Activated naive CD4-positive, alpha-beta T cell treated with anti-CD3 and anti-CD28 coated beads for 36 hours (primary cell): ENCODE data around the gene FBRSL1. TPM values are rescaled to one million over a fixed set of nuclear protein-coding genes. Genes with fewer than 3 reads are reported as not detected.
"Not testable (repeated sequence)": the region's sequence is repeated elsewhere in the genome, so short reads cannot be mapped to it uniquely, and the experiment has no call there.

Experiments
- CTCF ChIA-PET: fragments of 350-600 bp; sonication (Branson Sonifier 250); formaldehyde crosslinking; loops from one replicate; lab custom pipeline; 2021; ENCODE audit warnings: antibody characterized with exemption; lab: Charles Lee
- DNase-seq: peaks from one replicate; pipeline ENCODE4 v3.0.0-alpha.2; 2020
- H3K27ac Mint-ChIP-seq: one replicate; pipeline ENCODE4 v1.8.0; 2021; ENCODE audit warnings: mild to moderate bottlenecking, mixed read lengths
- H3K27me3 Mint-ChIP-seq: one replicate; pipeline ENCODE4 v1.8.0; 2021; ENCODE audit warnings: low read depth, mixed read lengths
- H3K36me3 Mint-ChIP-seq: one replicate; pipeline ENCODE4 v1.8.0; 2021; ENCODE audit warnings: low read depth, mixed read lengths
- H3K4me1 Mint-ChIP-seq: one replicate; pipeline ENCODE4 v1.8.0; 2021; ENCODE audit warnings: low read depth, mixed read lengths
- H3K4me3 Mint-ChIP-seq: one replicate; pipeline ENCODE4 v1.8.0; 2021; ENCODE audit warnings: mild to moderate bottlenecking, moderate library complexity, mixed read lengths
- H3K9me3 Mint-ChIP-seq: one replicate; pipeline ENCODE4 v1.8.0; 2021; ENCODE audit warnings: mixed read lengths
- intact Hi-C: fragments of 100-400 bp; cut with micrococcal nuclease; formaldehyde crosslinking; loops from one replicate; pipeline ENCODE4 v1.15.1; 2023
- total RNA-seq, 2 experiments: library from RNA; stranded (reverse); gene quantifications; one replicate each; pipeline ENCODE4 v1.2.3, GENCODE V29; 2021

FBRSL1 gene
- total RNA-seq, 2 experiments from 2014 or later, result 35.1 to 36.3 TPM

- H3K4me1 Mint-ChIP-seq, result no peaks in the 10 kb centered on the region
- intact Hi-C loops, result no loop called here
Observed at GRCh38 chr12:132530447-132530846, 40.5 kb downstream of the FBRSL1 start.

DNA sequence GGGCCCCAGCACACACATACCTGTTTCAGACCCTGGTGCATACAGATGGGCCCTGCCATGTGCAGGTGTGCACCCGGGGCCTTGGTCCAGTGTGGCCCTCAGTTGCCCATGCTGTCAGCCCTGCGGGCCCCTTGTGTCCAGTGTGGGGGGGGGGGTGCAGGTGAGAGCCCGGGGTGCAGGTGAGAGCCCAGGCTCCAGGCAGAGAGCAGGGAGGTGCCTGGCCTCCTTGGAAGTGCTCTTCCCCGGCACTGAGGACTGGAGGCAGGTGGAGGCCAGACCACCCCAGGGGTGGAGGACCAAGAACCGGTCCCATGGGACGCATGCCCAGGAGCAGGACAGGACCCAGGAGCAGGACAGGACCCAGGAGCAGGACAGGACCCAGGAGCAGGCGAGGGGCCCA, 40.9 kb downstream of the FBRSL1 start:
- intact Hi-C loops, result no loop called here
- CTCF ChIA-PET, result no interaction called here
- H3K4me1 Mint-ChIP-seq, result no peaks in the 10 kb centered on the region
- no peak overlapping the region for H3K4me3 Mint-ChIP-seq
- peaks cover 1% of the 10 kb centered on the region for H3K9me3 Mint-ChIP-seq
- H3K36me3 Mint-ChIP-seq, result peaks cover 3% of the 10 kb centered on the region
- no peaks in the 10 kb centered on the region for H3K27me3 Mint-ChIP-seq
- H3K27ac Mint-ChIP-seq, result no peak overlapping the region
- no peak for DNase-seq

More at GRCh38 chr12:132530447-132530846, 40.5 kb downstream of the FBRSL1 start:
- no peak overlapping the region for H3K27ac Mint-ChIP-seq
- H3K4me3 Mint-ChIP-seq, result no peak overlapping the region
- CTCF ChIA-PET, result no interaction called here
- no peaks in the 10 kb centered on the region for H3K27me3 Mint-ChIP-seq
- no peaks in the 10 kb centered on the region for H3K9me3 Mint-ChIP-seq
- peaks cover 3% of the 10 kb centered on the region for H3K36me3 Mint-ChIP-seq
- DNase-seq, result no peak

DNA sequence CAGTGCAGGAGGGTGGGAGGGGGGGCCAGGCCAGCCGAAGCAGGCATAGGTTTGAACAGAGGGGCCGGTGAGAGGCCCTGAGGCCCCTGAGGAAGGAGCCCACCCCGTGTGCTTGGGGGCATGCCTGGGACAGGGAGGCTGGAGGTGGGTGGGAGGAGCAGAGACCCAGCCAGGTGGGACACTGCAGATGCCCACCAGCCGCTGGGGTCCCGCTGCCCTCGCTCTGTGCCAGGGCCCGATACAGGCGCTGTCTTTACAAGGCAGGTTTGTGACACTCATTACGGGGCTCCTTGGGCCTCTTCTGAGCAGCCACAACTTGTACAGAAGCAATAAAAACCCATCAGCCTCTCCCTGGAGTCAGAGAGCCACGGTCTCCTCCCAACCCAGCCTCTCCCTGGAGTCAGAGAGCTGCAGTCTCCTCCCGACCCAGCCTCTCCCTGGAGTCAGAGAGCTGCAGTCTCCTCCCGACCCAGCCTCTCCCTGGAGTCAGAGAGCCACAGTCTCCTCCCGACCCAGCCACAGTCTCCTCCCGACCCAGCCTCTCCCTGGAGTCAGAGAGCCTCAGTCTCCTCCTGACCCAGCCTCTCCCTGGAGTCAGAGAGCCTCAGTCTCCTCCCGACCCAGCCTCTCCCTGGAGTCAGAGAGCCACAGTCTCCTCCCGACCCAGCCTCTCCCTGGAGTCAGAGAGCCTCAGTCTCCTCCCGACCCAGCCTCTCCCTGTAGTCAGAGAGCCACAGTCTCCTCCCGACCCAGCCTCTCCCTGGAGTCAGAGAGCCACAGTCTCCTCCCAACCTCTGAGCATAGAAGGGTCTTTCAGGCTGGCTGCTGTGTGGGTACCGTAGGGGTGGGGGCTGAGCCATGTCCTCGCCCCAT, 43.0 kb downstream of the FBRSL1 start:
- CTCF ChIA-PET, result interaction anchor here (0.7 kb wide), 1 partner anchor 14 kb away, joined by 3 read pairs; no protein-coding TSS in a partner anchor
- H3K27ac Mint-ChIP-seq, H3K9me3 Mint-ChIP-seq: not testable (repeated sequence)

DNA sequence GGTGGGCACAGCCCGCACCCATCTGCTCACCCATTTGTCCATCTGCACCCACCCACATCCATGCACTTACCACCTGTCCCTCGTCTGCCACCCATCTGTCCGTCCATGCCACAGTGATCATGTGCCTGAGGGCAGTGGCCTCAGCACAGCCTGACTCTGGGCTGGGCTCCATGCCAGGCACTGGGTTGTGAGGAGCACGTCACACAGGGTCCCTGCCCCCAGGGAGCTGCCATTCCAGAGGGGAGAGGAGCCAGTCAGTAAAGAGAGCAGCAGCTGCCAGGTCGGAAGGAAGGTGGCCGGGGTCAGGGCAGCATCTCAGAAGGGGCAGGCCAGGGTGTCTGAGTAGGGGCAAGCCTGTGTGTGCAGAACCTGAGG, 43.6 kb downstream of the FBRSL1 start:
- intact Hi-C loops, result no loop called here
- Mint-ChIP-seq H3K27ac (no peak overlapping the region), H3K36me3 (peaks cover 3% of the 10 kb centered on the region), H3K9me3 (peaks cover 7% of the 10 kb centered on the region), H3K4me3 (no peak overlapping the region), H3K4me1 (no peaks in the 10 kb centered on the region), H3K27me3 (no peaks in the 10 kb centered on the region)
- CTCF ChIA-PET, result no interaction called here
- no peak for DNase-seq

More for the DNA sequence above, 43.0 kb downstream of the FBRSL1 start:
- H3K36me3 Mint-ChIP-seq, H3K4me3 Mint-ChIP-seq, H3K4me1 Mint-ChIP-seq, intact Hi-C loops, H3K27me3 Mint-ChIP-seq, DNase-seq: not testable (repeated sequence)

DNA sequence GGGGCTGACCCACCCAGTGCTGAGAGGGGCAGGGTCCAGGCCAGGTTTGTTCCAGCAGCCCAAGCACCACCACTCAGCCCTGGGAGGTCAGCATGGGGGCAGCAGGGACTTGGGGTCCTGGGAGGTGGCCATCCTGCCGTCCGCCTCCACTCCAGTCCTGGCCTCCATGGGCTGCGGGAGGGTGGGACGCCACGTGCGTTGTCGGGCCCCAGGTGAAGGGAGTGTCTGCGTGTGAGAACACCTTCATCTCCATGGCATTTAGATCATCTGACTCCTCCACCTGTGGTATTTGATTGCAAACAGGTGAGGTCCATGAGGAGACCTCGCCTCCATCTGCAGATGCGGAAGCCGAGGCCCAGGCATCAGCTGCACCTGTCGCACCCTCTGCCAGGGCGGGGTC, 44.1 kb downstream of the FBRSL1 start:
- H3K36me3 Mint-ChIP-seq, result peaks cover 3% of the 10 kb centered on the region
- CTCF ChIA-PET, result no interaction called here
- no peak overlapping the region for H3K4me3 Mint-ChIP-seq

GRCh38 chr12:132535019-132535418, 45.1 kb downstream of the FBRSL1 start:
- no peak for DNase-seq
- H3K9me3 Mint-ChIP-seq, result peaks cover 7% of the 10 kb centered on the region
- no peak overlapping the region for H3K27ac Mint-ChIP-seq
- H3K4me1 Mint-ChIP-seq, result no peaks in the 10 kb centered on the region
- intact Hi-C loops, result no loop called here
- no peak overlapping the region for H3K4me3 Mint-ChIP-seq
- H3K27me3 Mint-ChIP-seq, result no peaks in the 10 kb centered on the region
- CTCF ChIA-PET, result no interaction called here
- peaks cover 3% of the 10 kb centered on the region for H3K36me3 Mint-ChIP-seq

More for the DNA sequence above, 44.1 kb downstream of the FBRSL1 start:
- Mint-ChIP-seq H3K27ac (no peak overlapping the region), H3K9me3 (peaks cover 7% of the 10 kb centered on the region), H3K27me3 (no peaks in the 10 kb centered on the region), H3K4me1 (no peaks in the 10 kb centered on the region)
- DNase-seq, result no peak
- intact Hi-C loops, result no loop called here

- Mint-ChIP-seq H3K4me3 (no peak overlapping the region), H3K9me3 (peaks cover 7% of the 10 kb centered on the region), H3K4me1 (no peaks in the 10 kb centered on the region), H3K36me3 (peaks cover 3% of the 10 kb centered on the region), H3K27ac (no peak overlapping the region), H3K27me3 (no peaks in the 10 kb centered on the region)
- intact Hi-C loops, result no loop called here
- DNase-seq, result no peak
- CTCF ChIA-PET, result no interaction called here
Observed at GRCh38 chr12:132536102-132536876, 46.3 kb downstream of the FBRSL1 start.

GRCh38 chr12:132537049-132537448, 47.1 kb downstream of the FBRSL1 start:
- H3K4me1 Mint-ChIP-seq, result no peaks in the 10 kb centered on the region
- no peaks in the 10 kb centered on the region for H3K27me3 Mint-ChIP-seq
- H3K9me3 Mint-ChIP-seq, result peaks cover 7% of the 10 kb centered on the region
- no peak for DNase-seq
- no peak overlapping the region for H3K27ac Mint-ChIP-seq
- peaks cover 3% of the 10 kb centered on the region for H3K36me3 Mint-ChIP-seq
- intact Hi-C loops, result no loop called here
- no peak overlapping the region for H3K4me3 Mint-ChIP-seq
- CTCF ChIA-PET, result interaction anchor here (1.2 kb wide), 1 partner anchor 123 kb away, joined by 3 read pairs; no protein-coding TSS in a partner anchor

DNA sequence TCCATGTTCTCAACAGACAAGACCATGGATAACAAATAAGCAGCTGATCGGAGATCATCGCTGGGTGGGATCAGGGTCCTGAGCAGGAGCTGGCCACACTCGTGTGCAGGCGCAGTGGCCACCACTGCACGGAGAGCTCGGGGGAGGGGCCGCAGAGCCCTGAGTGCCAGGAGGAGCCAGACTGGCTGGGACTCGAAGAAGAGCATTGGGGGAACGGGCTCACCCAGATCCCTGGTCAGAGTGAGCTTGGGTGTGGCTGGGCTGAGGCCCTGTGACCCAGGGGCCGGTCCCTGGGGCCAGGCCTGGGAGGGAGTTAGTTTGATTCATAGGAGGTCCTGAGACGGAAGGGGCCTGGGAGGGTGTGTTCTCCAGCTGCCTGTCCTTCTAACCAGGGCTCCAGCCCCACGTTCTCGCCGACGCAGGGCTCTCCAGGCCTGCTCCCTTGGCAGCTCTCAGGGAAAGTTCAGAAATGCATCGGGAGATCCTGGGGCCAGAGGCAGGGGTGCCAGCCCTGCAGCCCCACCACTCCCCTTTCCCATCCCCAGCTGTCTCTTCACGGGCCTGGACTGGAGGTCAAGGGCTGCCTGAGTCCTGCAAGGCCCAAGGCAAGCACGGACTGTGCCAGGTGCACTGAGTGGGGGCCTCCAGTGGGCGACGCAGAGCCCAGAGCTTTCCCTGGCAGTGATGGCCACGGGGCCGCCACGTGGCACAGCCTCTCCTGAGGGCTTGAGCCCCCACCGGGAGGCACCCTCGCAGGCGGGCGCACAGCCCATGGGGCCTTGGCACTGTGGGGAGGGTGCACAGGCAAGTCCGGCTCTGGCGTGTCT, 48.1 kb downstream of the FBRSL1 start:
- Mint-ChIP-seq H3K27me3 (no peaks in the 10 kb centered on the region), H3K9me3 (peaks cover 7% of the 10 kb centered on the region), H3K4me1 (peaks cover 1% of the 10 kb centered on the region), H3K27ac (no peak overlapping the region), H3K4me3 (no peak overlapping the region), H3K36me3 (peaks cover 3% of the 10 kb centered on the region)
- CTCF ChIA-PET, result interaction anchor here (1.2 kb wide), 1 partner anchor 124 kb away, joined by 3 read pairs; no protein-coding TSS in a partner anchor
- intact Hi-C loops, result no loop called here
- DNase-seq, result no peak

GRCh38 chr12:132538663-132538990, 48.7 kb downstream of the FBRSL1 start:
- DNase-seq, result no peak
- Mint-ChIP-seq H3K36me3 (peaks cover under 1% of the 10 kb centered on the region), H3K27ac (no peak overlapping the region), H3K9me3 (peaks cover 7% of the 10 kb centered on the region), H3K4me1 (peaks cover 2% of the 10 kb centered on the region), H3K27me3 (no peaks in the 10 kb centered on the region), H3K4me3 (no peak overlapping the region)
- intact Hi-C loops, result no loop called here
- CTCF ChIA-PET, result no interaction called here

DNA sequence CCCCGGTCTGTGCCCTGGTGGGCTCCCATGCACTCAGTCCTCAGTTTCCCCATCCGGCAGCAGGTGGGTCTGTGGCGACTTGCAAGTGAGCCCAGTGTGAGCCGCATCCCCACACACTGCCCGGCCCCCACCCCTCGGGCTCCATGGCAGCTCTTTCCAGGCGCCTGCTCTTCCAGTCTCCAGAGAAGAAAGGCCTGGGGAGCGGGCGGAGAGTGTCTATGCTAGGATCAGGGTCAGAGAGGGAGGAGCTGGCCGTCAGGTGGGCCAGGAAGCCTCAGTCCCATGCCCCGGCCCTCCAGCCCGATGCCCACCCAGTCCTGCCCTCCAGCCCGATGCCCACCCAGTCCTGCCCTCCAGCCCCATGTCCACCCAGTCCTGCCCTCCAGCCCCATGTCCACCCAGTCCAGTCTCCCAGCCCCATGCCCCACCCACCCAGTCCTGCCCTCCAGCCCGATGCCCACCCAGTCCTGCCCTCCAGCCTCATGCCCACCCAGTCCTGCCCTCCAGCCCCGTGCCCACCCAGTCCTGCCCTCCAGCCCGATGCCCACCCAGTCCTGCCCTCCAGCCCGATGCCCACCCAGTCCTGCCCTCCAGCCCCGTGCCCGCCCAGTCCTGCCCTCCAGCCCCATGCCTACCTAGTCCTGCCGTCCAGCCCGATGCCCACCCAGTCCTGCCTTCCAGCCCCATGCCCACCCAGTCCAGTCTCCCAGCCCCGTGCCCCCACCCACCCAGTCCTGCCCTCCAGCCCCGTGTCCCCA, 49.2 kb downstream of the FBRSL1 start:
- Mint-ChIP-seq H3K4me3 (no peak overlapping the region), H3K36me3 (no peaks in the 10 kb centered on the region), H3K9me3 (peaks cover 7% of the 10 kb centered on the region), H3K27ac (no peak overlapping the region), H3K27me3 (no peaks in the 10 kb centered on the region), H3K4me1 (peaks cover 2% of the 10 kb centered on the region)
- DNase-seq, result no peak
- intact Hi-C loops, result no loop called here
- CTCF ChIA-PET, result no interaction called here
